AG04449 (cell line): ENCODE results near the gene CDC25B.

Experiments used
- CTCF ChIA-PET: fragments of 350-600 bp; formaldehyde crosslinking; extraction: SDS; loops from one replicate; lab custom pipeline; 2021; ENCODE audit warnings: antibody characterized with exemption; lab: Yijun Ruan, JAX
- POLR2A ChIA-PET: fragments of 400-600, 350-600 bp; formaldehyde crosslinking; extraction: SDS; loops from one replicate; lab custom pipeline; 2020; ENCODE audit warnings: antibody characterized with exemption, inconsistent platforms; lab: Yijun Ruan, JAX
- DNase-seq: peaks from one replicate; pipeline ENCODE4 v3.0.0-alpha.2; 2010; ENCODE audit warnings: low read depth, low spot score
- H3K4me3 ChIP-seq: 2 replicates; pipeline ENCODE4 v1.5.1; 2011; ENCODE audit warnings: low read depth, mild to moderate bottlenecking, control low read depth, low read length
- TF ChIP-seq, protein P1 (sequence below): IDR thresholded peaks from one replicate; pipeline ENCODE4 v1.5.1; 2011; ENCODE audit warnings: mild to moderate bottlenecking, moderate library complexity, low read length, control low read depth, inconsistent platforms; ENCODE audit not compliant: insufficient read depth; ENCODE audit errors: missing control alignments

Gene CDC25B

GRCh38 chr20:3782597-3782996 is 13.5 kb upstream of the CDC25B start:
- ChIA-PET POLR2A (no interaction called here), CTCF (interaction anchor here (1.1 to 11.6 kb wide), 6 partner anchors 28 to 104 kb away, joined by 5 to 255 read pairs (median 19); partner anchors contain the start of genes ADAM33 and AP5S1)
- H3K4me3 ChIP-seq = no peak overlapping the region
- DNase-seq = no peak
- TF ChIP-seq, protein P1, sequence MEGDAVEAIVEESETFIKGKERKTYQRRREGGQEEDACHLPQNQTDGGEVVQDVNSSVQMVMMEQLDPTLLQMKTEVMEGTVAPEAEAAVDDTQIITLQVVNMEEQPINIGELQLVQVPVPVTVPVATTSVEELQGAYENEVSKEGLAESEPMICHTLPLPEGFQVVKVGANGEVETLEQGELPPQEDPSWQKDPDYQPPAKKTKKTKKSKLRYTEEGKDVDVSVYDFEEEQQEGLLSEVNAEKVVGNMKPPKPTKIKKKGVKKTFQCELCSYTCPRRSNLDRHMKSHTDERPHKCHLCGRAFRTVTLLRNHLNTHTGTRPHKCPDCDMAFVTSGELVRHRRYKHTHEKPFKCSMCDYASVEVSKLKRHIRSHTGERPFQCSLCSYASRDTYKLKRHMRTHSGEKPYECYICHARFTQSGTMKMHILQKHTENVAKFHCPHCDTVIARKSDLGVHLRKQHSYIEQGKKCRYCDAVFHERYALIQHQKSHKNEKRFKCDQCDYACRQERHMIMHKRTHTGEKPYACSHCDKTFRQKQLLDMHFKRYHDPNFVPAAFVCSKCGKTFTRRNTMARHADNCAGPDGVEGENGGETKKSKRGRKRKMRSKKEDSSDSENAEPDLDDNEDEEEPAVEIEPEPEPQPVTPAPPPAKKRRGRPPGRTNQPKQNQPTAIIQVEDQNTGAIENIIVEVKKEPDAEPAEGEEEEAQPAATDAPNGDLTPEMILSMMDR = no peak

DNA sequence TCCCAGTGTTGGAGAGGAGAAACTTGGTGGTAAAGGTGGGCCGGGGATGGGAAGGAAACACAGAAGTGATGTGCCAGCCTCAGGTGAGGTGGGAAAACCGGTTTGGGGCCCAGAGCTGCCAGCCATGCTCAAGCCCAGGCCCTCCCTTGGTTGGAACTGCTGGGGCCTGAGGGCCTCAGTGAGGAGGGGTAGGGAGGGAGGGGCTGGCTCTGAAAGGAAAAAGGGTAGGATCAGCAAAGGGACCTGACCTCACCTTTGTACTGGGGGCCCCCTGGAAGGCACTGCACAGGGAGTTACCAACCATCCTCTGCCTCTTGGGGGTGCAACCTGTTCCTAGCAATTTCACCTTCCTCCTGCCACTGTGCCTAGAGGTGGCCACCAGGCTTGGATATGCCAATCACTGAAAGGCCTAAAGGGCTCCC is 13.0 kb upstream of the CDC25B start:
- no peak for DNase-seq
- POLR2A ChIA-PET = no interaction called here
- CTCF ChIA-PET = interaction anchor here (1.1 to 11.6 kb wide), 7 partner anchors 15 to 104 kb away, joined by 3 to 255 read pairs (median 10); partner anchors contain the start of genes ADAM33, ADISSP and AP5S1
- H3K4me3 ChIP-seq = no peak overlapping the region
- TF ChIP-seq, protein P1 = no peak

- CTCF ChIA-PET = interaction anchor here (1.1 to 11.6 kb wide), 6 partner anchors 16 to 105 kb away, joined by 3 to 255 read pairs (median 18); partner anchors contain the start of genes ADAM33, ADISSP and AP5S1
- no peak for DNase-seq
- POLR2A ChIA-PET = no interaction called here
- TF ChIP-seq, protein P1 = no peak
- H3K4me3 ChIP-seq = no peak overlapping the region
Measured at GRCh38 chr20:3783511-3784195, 12.5 kb upstream of the CDC25B start.

DNA sequence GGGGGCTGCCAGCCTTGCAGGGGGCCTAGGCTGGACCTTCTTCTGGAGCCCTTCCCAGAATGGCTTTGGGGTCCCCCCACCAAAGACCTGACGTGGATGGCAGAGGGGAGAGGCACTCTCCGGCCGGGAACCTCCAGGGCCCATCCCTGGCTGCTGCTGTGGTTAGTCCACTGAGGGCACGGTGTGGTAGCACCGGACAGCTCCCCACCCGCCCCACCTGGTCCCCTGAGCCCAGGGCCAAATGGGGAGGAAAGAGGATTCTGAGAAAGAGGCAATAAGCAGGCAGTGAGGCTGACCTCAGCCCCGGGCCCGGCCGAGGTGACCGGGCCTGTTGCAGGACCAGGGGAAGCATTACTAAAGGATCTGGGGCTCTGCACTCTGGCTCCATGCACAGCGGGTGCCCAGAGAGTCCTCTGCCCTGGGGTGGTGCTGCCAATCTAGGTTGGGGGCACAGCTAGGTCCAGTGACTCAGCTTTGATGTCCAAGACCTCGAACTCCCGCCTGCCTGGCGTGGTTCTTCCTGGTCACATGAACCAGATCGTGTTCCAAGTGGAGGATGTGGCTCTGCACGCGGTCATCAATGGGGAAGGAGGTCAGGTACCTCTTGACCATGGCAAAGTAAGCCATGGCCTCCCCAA is 11.8 kb upstream of the CDC25B start:
- DNase-seq = no peak
- ChIA-PET POLR2A (no interaction called here), CTCF (interaction anchor here (1.1 to 11.6 kb wide), 9 partner anchors 11 to 106 kb away, joined by 3 to 255 read pairs (median 21); partner anchors contain the start of genes ADAM33, ADISSP, AP5S1 and CDC25B)
- H3K4me3 ChIP-seq = peak overlapping the region; percentile 80
- TF ChIP-seq, protein P1 = no peak

- TF ChIP-seq, protein P1 = no peak
- ChIA-PET CTCF (interaction anchor here (2.2 to 11.6 kb wide), 6 partner anchors 10 to 106 kb away, joined by 9 to 255 read pairs (median 36); partner anchors contain the start of genes ADAM33, AP5S1 and CDC25B), POLR2A (interaction anchor here (2.1 to 2.2 kb wide), 2 partner anchors 17 to 36 kb away, joined by 9 to 12 read pairs; partner anchors contain the start of genes ADISSP and AP5S1)
- H3K4me3 ChIP-seq = peak overlapping the region; percentile 80
- no peak for DNase-seq
Measured at GRCh38 chr20:3784863-3785239, 11.3 kb upstream of the CDC25B start.
